Nephron (organoid): Measurements from ENCODE around the gene COPS2.

ENCODE experiments used
- H3K27ac Mint-ChIP-seq, 3 experiments: 2 replicates each; pipeline ENCODE4 v1.8.0; 2020; ENCODE audit warnings: mixed read lengths in 3 of 3, mild to moderate bottlenecking in 2 of 3, moderate library complexity in 1 of 3
- H3K27me3 Mint-ChIP-seq: 2 replicates; pipeline ENCODE4 v1.8.0; 2021; ENCODE audit warnings: low read depth, mild to moderate bottlenecking, moderate library complexity, mixed read lengths
- H3K36me3 Mint-ChIP-seq: 2 replicates; pipeline ENCODE4 v1.8.0; 2020; ENCODE audit warnings: low read depth, mixed read lengths
- H3K4me1 Mint-ChIP-seq: 2 replicates; pipeline ENCODE4 v1.8.0; 2020; ENCODE audit warnings: mixed read lengths
- H3K4me3 Mint-ChIP-seq, 3 experiments: 2 replicates each; pipeline ENCODE4 v1.8.0; 2020; ENCODE audit warnings: mild to moderate bottlenecking in 3 of 3, mixed read lengths in 3 of 3, moderate library complexity in 2 of 3
- H3K9me3 Mint-ChIP-seq: 2 replicates; pipeline ENCODE4 v1.8.0; 2020; ENCODE audit warnings: mixed read lengths
- CTCF ChIP-seq, 3 experiments: fragments of 200-600 bp; sonication (generic); IDR thresholded peaks; one replicate each; pipeline ENCODE4 v1.5.0; 2021; ENCODE audit warnings: antibody characterized with exemption in 3 of 3; ENCODE audit not compliant: unreplicated experiment in 3 of 3

Gene COPS2

GRCh38 chr15:49093252-49094105 lies 61.9 kb downstream of the COPS2 start:
- no peaks in the 10 kb centered on the region for H3K27me3 Mint-ChIP-seq
- H3K4me1 Mint-ChIP-seq = no peaks in the 10 kb centered on the region
- no peaks in the 10 kb centered on the region for H3K9me3 Mint-ChIP-seq
- no peak overlapping the region for H3K27ac Mint-ChIP-seq
- no peak overlapping the region for H3K4me3 Mint-ChIP-seq
- TF ChIP-seq CTCF (IDR thresholded peaks at IDR 0.05; ENCODE audit: unreplicated experiment in 3 of 3) = no peak
- H3K36me3 Mint-ChIP-seq = no peaks in the 10 kb centered on the region

- Mint-ChIP-seq H3K4me3 (no peak overlapping the region), H3K27me3 (no peaks in the 10 kb centered on the region), H3K9me3 (no peaks in the 10 kb centered on the region), H3K36me3 (no peaks in the 10 kb centered on the region), H3K4me1 (no peaks in the 10 kb centered on the region), H3K27ac (no peak overlapping the region)
- TF ChIP-seq CTCF (IDR thresholded peaks at IDR 0.05; ENCODE audit: unreplicated experiment in 3 of 3) = no peak
These were observed 66.4 kb downstream of the COPS2 start for GRCh38 chr15:49088996-49089395.

GRCh38 chr15:49085696-49086459 lies 69.5 kb downstream of the COPS2 start:
- Mint-ChIP-seq H3K36me3 (no peaks in the 10 kb centered on the region), H3K27me3 (no peaks in the 10 kb centered on the region), H3K4me1 (no peaks in the 10 kb centered on the region)

GRCh38 chr15:49084285-49084570 lies 71.2 kb downstream of the COPS2 start:
- H3K4me3 Mint-ChIP-seq = no peak overlapping the region
- H3K27me3 Mint-ChIP-seq = no peaks in the 10 kb centered on the region
- no peaks in the 10 kb centered on the region for H3K9me3 Mint-ChIP-seq
- H3K27ac Mint-ChIP-seq = no peak overlapping the region
- no peaks in the 10 kb centered on the region for H3K36me3 Mint-ChIP-seq
- H3K4me1 Mint-ChIP-seq = no peaks in the 10 kb centered on the region
- TF ChIP-seq CTCF (IDR thresholded peaks at IDR 0.05; ENCODE audit: unreplicated experiment in 3 of 3) = no peak

More at GRCh38 chr15:49085696-49086459, 69.5 kb downstream of the COPS2 start:
- H3K27ac Mint-ChIP-seq = no peak overlapping the region
- no peak for TF ChIP-seq CTCF (IDR thresholded peaks at IDR 0.05; ENCODE audit: unreplicated experiment in 3 of 3)
- H3K9me3 Mint-ChIP-seq = no peaks in the 10 kb centered on the region
- no peak overlapping the region for H3K4me3 Mint-ChIP-seq

GRCh38 chr15:49083401-49084284 lies 71.8 kb downstream of the COPS2 start:
- Mint-ChIP-seq H3K4me1 (no peaks in the 10 kb centered on the region), H3K27me3 (no peaks in the 10 kb centered on the region), H3K9me3 (no peaks in the 10 kb centered on the region), H3K36me3 (no peaks in the 10 kb centered on the region), H3K4me3 (no peak overlapping the region), H3K27ac (no peak overlapping the region)
- TF ChIP-seq CTCF (IDR thresholded peaks at IDR 0.05; ENCODE audit: unreplicated experiment in 3 of 3) = no peak
